ENCODE measurements around the gene YWHAG.

Gene YWHAG

DNA sequence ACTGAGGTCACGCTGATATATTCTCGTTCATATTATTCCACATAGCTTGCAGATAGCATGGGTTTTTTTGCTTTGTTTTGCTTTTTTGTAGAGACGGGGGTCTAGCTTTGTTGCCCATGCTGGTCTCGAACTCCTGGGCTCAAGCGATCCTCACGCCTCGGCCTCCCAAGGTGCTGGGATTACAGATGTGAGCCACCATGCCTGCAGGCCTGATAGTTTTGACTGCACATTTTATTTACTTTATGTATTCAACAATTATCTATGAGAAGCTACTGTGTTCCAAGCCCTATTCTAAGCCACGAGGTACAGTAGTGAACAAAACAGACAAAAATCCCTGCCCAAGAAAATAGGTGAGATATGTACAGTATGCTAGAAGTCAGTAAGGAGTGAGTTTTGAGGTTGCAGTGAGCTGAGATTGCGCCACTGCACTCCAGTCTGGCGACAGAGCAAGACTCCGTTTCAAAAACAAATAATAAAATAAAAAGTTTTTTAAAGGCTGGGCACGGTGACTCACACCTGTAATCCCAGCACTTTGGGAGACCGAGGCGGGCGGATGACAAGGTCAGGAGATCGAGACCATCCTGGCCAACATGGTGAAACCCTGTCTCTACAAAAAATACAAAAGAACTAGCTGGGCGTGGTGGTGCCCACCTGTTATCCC, 1.3 kb upstream of the YWHAG start:
- no peak for TF ChIP-seq CTCF (IDR thresholded peaks at IDR 0.05; ENCODE audit: extremely low read depth, missing control alignments)
- DNase-seq (ENCODE audit: low spot score), result no peak

- peak; percentile 95 for DNase-seq (ENCODE audit: low spot score)
- TF ChIP-seq CTCF (IDR thresholded peaks at IDR 0.05; ENCODE audit: extremely low read depth, missing control alignments), result peak; percentile 43
Observed at GRCh38 chr7:76359111-76359977, 553 bp upstream of the YWHAG start.

GRCh38 chr7:76358011-76358480, 745 bp downstream of the YWHAG start:
- DNase-seq (ENCODE audit: low spot score), result peak; percentile 45

GRCh38 chr7:76357475-76358010, 1.2 kb downstream of the YWHAG start:
- DNase-seq (ENCODE audit: low spot score), result no peak
- no peak for TF ChIP-seq CTCF (IDR thresholded peaks at IDR 0.05; ENCODE audit: extremely low read depth, missing control alignments)

More at GRCh38 chr7:76358011-76358480, 745 bp downstream of the YWHAG start:
- no peak for TF ChIP-seq CTCF (IDR thresholded peaks at IDR 0.05; ENCODE audit: extremely low read depth, missing control alignments)

DNA sequence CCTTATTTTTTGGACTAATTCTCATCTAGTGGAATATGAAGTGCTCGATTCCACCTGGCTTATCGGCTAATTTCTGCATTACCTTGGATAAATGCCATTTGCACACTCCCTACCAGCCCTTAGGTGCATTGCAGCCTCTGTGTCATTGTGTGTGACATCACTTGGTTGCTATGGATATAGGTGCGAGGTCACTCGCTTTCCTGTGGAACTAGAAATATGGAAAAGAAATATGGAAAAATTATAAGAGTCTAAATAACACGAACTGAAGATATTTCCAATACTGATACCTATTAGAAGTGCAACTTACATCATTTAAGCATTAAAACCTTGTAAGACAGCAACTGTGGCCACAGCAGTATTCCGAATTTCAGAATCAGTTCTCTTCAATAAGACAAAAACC, 2.0 kb downstream of the YWHAG start:
- TF ChIP-seq CTCF (IDR thresholded peaks at IDR 0.05; ENCODE audit: extremely low read depth, missing control alignments), result no peak
- no peak for DNase-seq (ENCODE audit: low spot score)

DNA sequence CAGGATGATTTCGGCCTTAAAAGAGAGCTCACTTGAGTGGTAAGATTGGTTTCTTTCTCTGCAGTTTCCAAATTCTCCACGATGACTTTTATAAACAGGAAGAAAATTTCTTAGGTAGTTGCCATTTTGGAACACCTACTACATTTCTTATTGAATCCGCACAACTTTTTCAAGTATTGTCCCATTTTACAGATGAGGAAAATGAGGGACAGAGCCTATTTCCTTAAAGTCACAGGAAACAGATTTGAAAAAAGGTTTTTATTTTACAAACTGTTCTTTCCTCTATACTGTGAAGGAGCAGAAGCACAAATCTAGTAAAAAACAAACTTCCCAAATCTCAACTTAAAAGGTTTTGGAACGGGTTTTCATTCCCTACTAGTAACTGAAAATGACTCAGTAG, 2.7 kb downstream of the YWHAG start:
- DNase-seq (ENCODE audit: low spot score), result no peak
- no peak for TF ChIP-seq CTCF (IDR thresholded peaks at IDR 0.05; ENCODE audit: extremely low read depth, missing control alignments)
